Upper lobe of left lung (tissue), 6 donors: ENCODE results near the gene SLC48A1. TPM values are rescaled to one million over a fixed set of nuclear protein-coding genes. Genes with fewer than 3 reads are reported as not detected.

Source experiments
- ATAC-seq, 2 donors: fragments of 200-7000 bp; cut with Tn5 transposase; one replicate each; pipeline ENCODE4 v1.9.1; 2022; ENCODE audit warnings: mild to moderate bottlenecking in 2 of 2, moderate library complexity in 2 of 2; ENCODE audit not compliant: low FRiP score in 2 of 2
- DNase-seq, 2 donors: peaks; one replicate each; pipeline ENCODE4 v3.0.0-alpha.2; 2019 to 2020
- H3K27ac ChIP-seq, 4 donors: fragments of 200-600 bp; sonication (generic); one replicate each; pipeline ENCODE4 v1.5.1; 2016 to 2019
- H3K27me3 ChIP-seq, 4 donors: fragments of 200-600 bp; sonication (generic); one replicate each; pipeline ENCODE4 v1.5.1; 2017 to 2019
- H3K36me3 ChIP-seq, 4 donors: fragments of 200-600 bp; sonication (generic); one replicate each; pipeline ENCODE4 v1.5.1; 2016 to 2019
- H3K4me1 ChIP-seq, 4 donors: fragments of 200-600 bp; sonication (generic); one replicate each; pipeline ENCODE4 v1.5.1; 2018 to 2019
- H3K4me3 ChIP-seq, 4 donors: fragments of 200-600 bp; sonication (generic); one replicate each; pipeline ENCODE4 v1.5.1; 2017 to 2019; ENCODE audit warnings: mild to moderate bottlenecking in 2 of 4, moderate library complexity in 1 of 4
- H3K9me3 ChIP-seq, 4 donors: fragments of 200-600 bp; sonication (generic); one replicate each; pipeline ENCODE4 v1.5.1; 2018 to 2019
- CTCF ChIP-seq, 6 experiments: fragments of 450-650 bp in 4 of 6; fragments of 200-600 bp in 2 of 6; sonication (generic) in 2 of 6; IDR thresholded peaks; one replicate each; pipeline ENCODE4 v1.5.1; 2016 to 2019; ENCODE audit warnings: antibody characterized with exemption in 6 of 6
- EP300 ChIP-seq, 4 donors: sonication (generic); formaldehyde crosslinking; IDR thresholded peaks; one replicate each; pipeline ENCODE4 v1.5.1; 2017; ENCODE audit warnings: antibody characterized with exemption in 4 of 4, control low read depth in 2 of 4
- POLR2A ChIP-seq, 4 donors: fragments of 450-650 bp; IDR thresholded peaks; one replicate each; pipeline ENCODE4 v1.5.1; 2016 to 2017; ENCODE audit warnings: antibody characterized with exemption in 4 of 4, mild to moderate bottlenecking in 2 of 4
- POLR2AphosphoS5 ChIP-seq, 2 donors: sonication (generic); formaldehyde crosslinking; IDR thresholded peaks; one replicate each; pipeline ENCODE4 v1.5.1; 2017; ENCODE audit warnings: antibody characterized with exemption in 2 of 2
- WGBS, 2 donors: methylation state at CpG; one replicate each; pipeline ENCODE4 v1.1.5; 2017 to 2018; 5-methylcytosine and 5-hydroxymethylcytosine counted together
- total RNA-seq, 6 donors: library from RNA; depleted of rRNA in 4 of 6; stranded (reverse); fragments of >200 nt in 4 of 6; gene quantifications; one replicate each; pipeline versions ENCODE4 v1.1.0 to v1.2.1, GENCODE V29; 2016 to 2021
- donor health status: DM: no; HTN: no; CAD: no; lungs with moderate emphysema.
- donor health status: DM: no; HTN: yes; CAD: no; lungs with severe emphysema.

Gene SLC48A1
- total RNA-seq, 6 donors from 2014 or later = 26.5 to 36.5 (median 33.9) TPM

DNA sequence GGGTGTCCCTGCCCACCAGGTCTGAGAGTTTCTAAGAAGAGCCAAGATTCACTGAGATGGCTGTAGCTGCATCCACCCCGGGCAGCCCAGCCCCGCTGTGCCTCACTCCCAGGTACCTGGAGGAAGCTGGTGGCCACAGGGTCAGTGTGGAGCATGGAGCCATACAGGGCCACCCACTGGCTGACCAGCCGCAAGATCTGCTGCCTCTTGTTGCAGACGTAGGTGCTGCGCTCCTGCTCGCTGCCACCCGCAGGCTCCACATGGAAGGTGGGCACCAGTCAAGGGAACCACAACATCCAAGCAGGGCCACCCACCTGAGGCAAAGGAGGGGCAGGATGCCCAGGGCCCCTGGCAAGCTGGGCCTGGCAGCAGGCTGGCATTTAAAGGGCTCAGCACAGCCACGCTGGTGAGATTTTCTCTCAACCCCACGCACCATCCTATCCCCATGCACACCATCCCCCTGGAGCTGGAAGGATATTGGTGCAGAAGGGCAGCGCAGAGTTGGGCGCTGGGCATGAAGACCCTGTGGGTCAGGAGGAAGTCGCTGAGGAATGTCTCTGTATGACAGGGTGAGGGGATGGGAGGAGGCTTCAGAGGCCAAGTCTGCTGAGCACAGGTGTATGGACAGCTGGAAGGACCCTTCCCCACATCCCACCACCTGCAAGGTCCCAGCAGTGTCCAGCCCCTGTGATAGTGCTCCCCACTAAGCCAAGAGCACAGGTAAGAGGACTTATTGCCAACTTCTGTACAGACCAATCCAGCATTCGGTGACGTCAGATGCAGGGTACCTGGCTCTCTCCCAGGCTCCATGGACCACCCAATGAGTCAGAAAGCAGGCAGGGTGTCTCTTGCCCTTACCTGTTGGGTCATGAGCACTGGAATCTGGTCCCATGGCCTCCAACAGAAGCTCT, 25.2 kb upstream of the SLC48A1 start:
- no peak overlapping the region for H3K27ac ChIP-seq

DNA sequence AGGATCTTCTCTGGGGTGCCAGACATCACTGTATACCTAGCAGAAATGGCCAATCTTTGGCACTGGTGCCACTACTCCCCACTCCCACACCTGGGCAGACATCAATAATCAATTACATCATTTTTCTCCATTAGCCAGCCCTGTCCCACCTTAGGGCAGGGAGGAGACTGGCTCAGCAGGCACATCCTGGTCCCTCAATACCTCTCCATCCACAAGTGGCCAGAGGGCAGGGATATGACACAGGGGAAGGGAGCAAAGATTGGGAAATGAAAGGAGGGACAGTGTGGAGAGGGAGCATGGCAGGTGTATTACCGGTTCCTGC, 24.6 kb upstream of the SLC48A1 start:
- no peaks in the 10 kb centered on the region for H3K27me3 ChIP-seq
- H3K27ac ChIP-seq = no peak overlapping the region
- peaks cover 12 to 18% (median 15%) of the 10 kb centered on the region in 4 donors for H3K4me1 ChIP-seq
- H3K9me3 ChIP-seq = no peaks in the 10 kb centered on the region
- H3K36me3 ChIP-seq = peaks cover 0 to 55% (median 26%) of the 10 kb centered on the region in 4 donors
- ATAC-seq = no peak
- TF ChIP-seq POLR2AphosphoS5 (IDR thresholded peaks at IDR 0.05) (no peak), EP300 (IDR thresholded peaks at IDR 0.05) (no peak)
- H3K4me3 ChIP-seq = no peak overlapping the region
- DNase-seq = no peak
- 92 to 100% methylated on average over 1 of the region's 1 CpG for WGBS, 2 donors

More for the DNA sequence above, 25.2 kb upstream of the SLC48A1 start:
- ATAC-seq (no peak), DNase-seq (peak in 1 of 2 donors; percentile 64)
- H3K27me3 ChIP-seq = no peaks in the 10 kb centered on the region
- 85 to 89% methylated on average over 4 to 14 of the region's 14 CpGs for WGBS, 2 donors
- H3K4me1 ChIP-seq = peaks cover 6 to 12% (median 9%) of the 10 kb centered on the region in 4 donors
- peaks cover 0 to 55% (median 26%) of the 10 kb centered on the region in 4 donors for H3K36me3 ChIP-seq
- no peak overlapping the region for H3K4me3 ChIP-seq
- TF ChIP-seq POLR2A (IDR thresholded peaks at IDR 0.05) = no peak
- TF ChIP-seq EP300 (IDR thresholded peaks at IDR 0.05) = no peak
- no peak for TF ChIP-seq CTCF (IDR thresholded peaks at IDR 0.05)
- H3K9me3 ChIP-seq = no peaks in the 10 kb centered on the region

GRCh38 chr12:47748899-47749298, 24.1 kb upstream of the SLC48A1 start:
- H3K27ac ChIP-seq = no peak overlapping the region
- WGBS, 2 donors = 97% methylated on average over 3 of the region's 3 CpGs
- no peak for ATAC-seq
- H3K9me3 ChIP-seq = no peaks in the 10 kb centered on the region
- peaks cover 0 to 55% (median 26%) of the 10 kb centered on the region in 4 donors for H3K36me3 ChIP-seq
- no peaks in the 10 kb centered on the region for H3K27me3 ChIP-seq
- H3K4me1 ChIP-seq = peaks cover 16 to 23% (median 18%) of the 10 kb centered on the region in 4 donors
- no peak for DNase-seq
- no peak overlapping the region for H3K4me3 ChIP-seq
- no peak for TF ChIP-seq EP300 (IDR thresholded peaks at IDR 0.05)
- no peak for TF ChIP-seq POLR2AphosphoS5 (IDR thresholded peaks at IDR 0.05)
- no peak for TF ChIP-seq CTCF (IDR thresholded peaks at IDR 0.05)
- no peak for TF ChIP-seq POLR2A (IDR thresholded peaks at IDR 0.05)

DNA sequence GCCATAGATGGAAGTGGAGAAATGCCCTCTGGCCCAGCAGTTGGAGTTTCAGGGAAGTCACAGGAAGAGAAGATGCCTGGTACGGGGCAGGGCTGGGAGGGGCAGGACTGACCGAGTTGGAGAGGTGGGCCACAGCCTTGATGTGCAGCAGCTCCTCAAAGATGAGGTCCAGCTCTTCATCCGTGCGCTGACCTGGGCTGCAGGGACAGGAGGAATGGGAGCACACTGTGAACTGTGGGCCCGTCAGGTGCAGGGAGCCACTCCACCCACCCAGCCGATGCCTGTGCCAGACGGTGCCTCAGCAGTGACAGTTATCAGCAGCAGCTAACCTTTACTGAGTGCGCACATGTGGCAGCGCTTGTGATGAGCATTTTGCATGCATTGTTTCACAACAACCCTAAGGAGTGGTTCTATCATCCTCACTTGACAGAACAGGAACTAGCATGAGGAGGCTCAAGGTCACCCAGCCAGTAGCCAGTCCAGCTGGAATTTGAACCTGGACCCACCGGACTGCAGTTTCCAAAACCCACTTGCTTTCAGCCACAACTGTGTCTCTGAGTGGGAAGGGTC, 22.7 kb upstream of the SLC48A1 start:
- 77 to 86% methylated on average over 10 of the region's 10 CpGs for WGBS, 2 donors
- H3K4me1 ChIP-seq = peaks cover 30 to 37% (median 32%) of the 10 kb centered on the region in 4 donors
- TF ChIP-seq POLR2AphosphoS5 (IDR thresholded peaks at IDR 0.05) (no peak), CTCF (IDR thresholded peaks at IDR 0.05) (no peak), EP300 (IDR thresholded peaks at IDR 0.05) (no peak), POLR2A (IDR thresholded peaks at IDR 0.05) (no peak)
- H3K9me3 ChIP-seq = no peaks in the 10 kb centered on the region
- no peak overlapping the region for H3K4me3 ChIP-seq
- no peaks in the 10 kb centered on the region for H3K27me3 ChIP-seq
- peaks cover 0 to 55% (median 26%) of the 10 kb centered on the region in 4 donors for H3K36me3 ChIP-seq
- peak in 1 of 2 donors; percentile 18 for ATAC-seq
- no peak overlapping the region for H3K27ac ChIP-seq
- DNase-seq = no peak

DNA sequence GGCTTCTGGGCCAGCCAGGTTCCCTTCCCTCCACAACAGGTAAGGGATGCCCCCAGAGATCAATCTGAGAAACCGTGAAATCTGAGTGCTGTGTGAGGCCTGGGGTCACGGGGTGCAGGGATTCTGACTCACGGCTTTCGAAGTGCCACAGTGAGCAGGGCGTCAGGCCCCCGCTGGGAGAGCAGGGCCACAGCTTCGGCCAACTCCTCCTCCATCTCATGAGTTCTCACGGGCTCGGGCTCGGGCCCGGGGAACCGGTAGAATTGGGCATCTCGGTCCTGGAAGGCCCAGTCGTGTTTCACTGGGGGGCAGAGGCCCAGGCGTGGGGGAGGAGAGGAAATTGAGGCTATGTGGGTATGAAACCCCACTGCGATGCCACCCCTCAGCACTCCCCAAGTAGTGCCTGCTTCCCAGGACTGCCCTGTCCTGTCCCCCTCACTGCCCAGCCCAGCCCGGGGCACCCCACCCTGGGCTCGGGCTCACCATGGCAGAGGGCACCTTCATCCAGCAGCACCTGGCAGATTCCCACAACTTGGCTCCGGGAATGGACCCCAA, 22.0 kb upstream of the SLC48A1 start:
- 92 to 93% methylated on average over 6 to 18 of the region's 19 CpGs for WGBS, 2 donors
- Histone ChIP-seq H3K27me3 (no peaks in the 10 kb centered on the region), H3K27ac (no peak overlapping the region), H3K9me3 (no peaks in the 10 kb centered on the region), H3K4me3 (no peak overlapping the region), H3K4me1 (peaks cover 36 to 44% (median 38%) of the 10 kb centered on the region in 4 donors), H3K36me3 (peaks cover 0 to 53% (median 26%) of the 10 kb centered on the region in 4 donors)
- TF ChIP-seq EP300 (IDR thresholded peaks at IDR 0.05) (no peak), POLR2A (IDR thresholded peaks at IDR 0.05) (no peak), POLR2AphosphoS5 (IDR thresholded peaks at IDR 0.05) (no peak), CTCF (IDR thresholded peaks at IDR 0.05) (no peak)
- no peak for DNase-seq
- ATAC-seq = no peak
